AG04450 (cell line): ENCODE measurements around the gene CYBC1. TPM values are rescaled to one million over a fixed set of nuclear protein-coding genes. Genes with fewer than 3 reads are reported as not detected.

Experiments
- CTCF ChIA-PET: fragments of 300-600, 350-600 bp; formaldehyde crosslinking; extraction: SDS; loops from one replicate; lab custom pipeline; 2022; ENCODE audit warnings: antibody characterized with exemption, inconsistent platforms; lab: Charles Lee
- POLR2A ChIA-PET: fragments of 350-600 bp; formaldehyde crosslinking; extraction: SDS; loops from one replicate; lab custom pipeline; 2021; ENCODE audit warnings: antibody characterized with exemption, inconsistent platforms; lab: Yijun Ruan, JAX
- DNase-seq: peaks from one replicate; pipeline ENCODE4 v3.0.0-alpha.2; 2011; ENCODE audit warnings: low read depth, low spot score
- H3K27ac ChIP-seq: one replicate; pipeline ENCODE4 v1.5.1; 2012; ENCODE audit warnings: low read depth, low read length, control low read depth
- H3K27me3 ChIP-seq: one replicate; pipeline ENCODE4 v1.6.0; 2012; ENCODE audit warnings: low read length; ENCODE audit not compliant: control insufficient read depth, insufficient read depth
- H3K4me3 ChIP-seq: 2 replicates; pipeline ENCODE4 v1.5.1; 2011; ENCODE audit warnings: mild to moderate bottlenecking, low read depth, low read length, control low read depth
- H3K9me3 ChIP-seq: 2 replicates; pipeline ENCODE4 v1.5.1; 2012; ENCODE audit warnings: low read length; ENCODE audit not compliant: control insufficient read depth, insufficient read depth
- CTCF ChIP-seq: IDR thresholded peaks from 2 replicates; pipeline ENCODE4 v1.5.1; 2011; ENCODE audit warnings: low read depth, low read length, control low read depth, inconsistent platforms
- polyA plus RNA-seq: library from polyadenylated mRNA; depleted of rRNA; stranded (reverse); fragments of >200 nt; gene quantifications from 2 replicates; pipeline ENCODE4 v1.2.3, GENCODE V29; 2011

CYBC1 gene
- polyA plus RNA-seq, 1 experiment, result 82.6 TPM

GRCh38 chr17:82433560-82434215 lies 16.9 kb downstream of the CYBC1 start:
- ChIA-PET POLR2A (no interaction called here), CTCF (no interaction called here)
- TF ChIP-seq CTCF, result no peak
- Histone ChIP-seq H3K27ac (no peak overlapping the region), H3K4me3 (no peak overlapping the region), H3K9me3 (no peaks in the 10 kb centered on the region; the same call in 1 of the 2 replicates), H3K27me3 (no peaks in the 10 kb centered on the region)
- DNase-seq, result no peak

- Histone ChIP-seq H3K27me3 (no peaks in the 10 kb centered on the region), H3K27ac (no peak overlapping the region), H3K9me3 (no peaks in the 10 kb centered on the region; the same call in 1 of the 2 replicates), H3K4me3 (no peak overlapping the region)
- CTCF ChIA-PET, result no interaction called here
- POLR2A ChIA-PET, result interaction anchor here (0.7 kb wide), 1 partner anchor 246 kb away, joined by 4 read pairs; no protein-coding TSS in a partner anchor
- no peak for DNase-seq
- no peak for TF ChIP-seq CTCF
These were observed 18.5 kb downstream of the CYBC1 start for GRCh38 chr17:82432017-82432416.

DNA sequence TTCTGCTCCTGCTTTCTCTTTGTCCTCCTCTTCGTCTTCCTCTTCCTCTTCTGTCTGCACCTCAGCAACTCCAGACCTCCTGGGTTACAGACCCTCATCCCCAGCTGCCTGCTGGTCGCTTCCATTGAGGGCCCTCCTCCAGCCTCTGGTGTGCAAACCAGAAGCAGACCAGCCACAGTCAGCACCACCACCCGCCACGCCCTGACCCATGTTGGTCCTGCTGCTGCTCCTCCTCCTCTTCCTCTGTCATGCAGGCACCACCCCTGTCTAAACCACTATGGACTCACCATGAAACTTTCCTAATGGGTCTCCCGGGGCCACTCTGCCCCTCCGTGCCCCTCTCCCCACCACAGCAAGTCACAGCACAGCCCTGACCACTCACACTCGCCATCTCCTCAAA lies 20.7 kb downstream of the CYBC1 start:
- ChIA-PET POLR2A (no interaction called here), CTCF (no interaction called here)
- Histone ChIP-seq H3K27me3 (no peaks in the 10 kb centered on the region), H3K4me3 (no peak overlapping the region), H3K27ac (no peak overlapping the region), H3K9me3 (no peaks in the 10 kb centered on the region)
- DNase-seq, result no peak
- no peak for TF ChIP-seq CTCF

- H3K9me3 ChIP-seq, result peaks cover 3% of the 10 kb centered on the region; the same call in 1 of the 2 replicates
- H3K27ac ChIP-seq, result no peak overlapping the region
- POLR2A ChIA-PET, result no interaction called here
- TF ChIP-seq CTCF, result no peak
- no peak overlapping the region for H3K4me3 ChIP-seq
- no peaks in the 10 kb centered on the region for H3K27me3 ChIP-seq
- DNase-seq, result no peak
- CTCF ChIA-PET, result no interaction called here
These were observed 22.0 kb downstream of the CYBC1 start for GRCh38 chr17:82428546-82428945.

GRCh38 chr17:82424863-82425159 lies 25.7 kb downstream of the CYBC1 start:
- H3K27ac ChIP-seq, result no peak overlapping the region
- TF ChIP-seq CTCF, result no peak
- CTCF ChIA-PET, result interaction anchor here (0.6 to 0.9 kb wide), 6 partner anchors 11 to 272 kb away, joined by 3 to 4 read pairs (median 3); no protein-coding TSS in a partner anchor
- peaks cover 17% of the 10 kb centered on the region for H3K9me3 ChIP-seq
- no peaks in the 10 kb centered on the region for H3K27me3 ChIP-seq
- POLR2A ChIA-PET, result no interaction called here
- H3K4me3 ChIP-seq, result no peak overlapping the region
- DNase-seq, result no peak
